Measurements from ENCODE around the gene LARGE1.

DNA sequence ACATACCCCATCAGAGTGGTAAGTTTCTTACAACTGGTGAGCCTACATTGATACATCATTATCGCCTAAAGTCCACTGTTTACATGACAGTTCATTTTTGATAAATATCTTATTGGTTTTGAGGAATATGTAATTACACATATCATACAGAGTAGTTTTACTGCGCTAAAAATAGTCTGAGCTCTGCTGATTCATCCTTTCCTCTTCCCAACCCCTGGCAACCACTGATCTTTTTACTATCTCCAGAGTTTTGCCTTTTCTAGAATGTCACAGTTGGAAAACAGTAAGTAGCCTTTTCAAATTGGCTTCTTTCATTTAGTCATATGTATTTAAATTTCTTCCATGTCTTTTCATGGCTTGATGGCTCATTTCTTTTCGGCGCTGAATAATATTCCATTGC is 112.8 kb downstream of the LARGE1 start:
- TF ChIP-seq, protein P1, sequence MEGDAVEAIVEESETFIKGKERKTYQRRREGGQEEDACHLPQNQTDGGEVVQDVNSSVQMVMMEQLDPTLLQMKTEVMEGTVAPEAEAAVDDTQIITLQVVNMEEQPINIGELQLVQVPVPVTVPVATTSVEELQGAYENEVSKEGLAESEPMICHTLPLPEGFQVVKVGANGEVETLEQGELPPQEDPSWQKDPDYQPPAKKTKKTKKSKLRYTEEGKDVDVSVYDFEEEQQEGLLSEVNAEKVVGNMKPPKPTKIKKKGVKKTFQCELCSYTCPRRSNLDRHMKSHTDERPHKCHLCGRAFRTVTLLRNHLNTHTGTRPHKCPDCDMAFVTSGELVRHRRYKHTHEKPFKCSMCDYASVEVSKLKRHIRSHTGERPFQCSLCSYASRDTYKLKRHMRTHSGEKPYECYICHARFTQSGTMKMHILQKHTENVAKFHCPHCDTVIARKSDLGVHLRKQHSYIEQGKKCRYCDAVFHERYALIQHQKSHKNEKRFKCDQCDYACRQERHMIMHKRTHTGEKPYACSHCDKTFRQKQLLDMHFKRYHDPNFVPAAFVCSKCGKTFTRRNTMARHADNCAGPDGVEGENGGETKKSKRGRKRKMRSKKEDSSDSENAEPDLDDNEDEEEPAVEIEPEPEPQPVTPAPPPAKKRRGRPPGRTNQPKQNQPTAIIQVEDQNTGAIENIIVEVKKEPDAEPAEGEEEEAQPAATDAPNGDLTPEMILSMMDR (IDR thresholded peaks at IDR 0.05) = no peak
- TF ChIP-seq POLR2AphosphoS5 (IDR thresholded peaks at IDR 0.05; ENCODE audit: low read depth, low read length) = no peak
- no peak for TF ChIP-seq TCF7L2 (IDR thresholded peaks at IDR 0.05; ENCODE audit: low read depth, low read length)
- no peak for TF ChIP-seq SIN3A (IDR thresholded peaks at IDR 0.05; ENCODE audit: borderline replicate concordance, insufficient read depth, low read depth, low read length)
- TF ChIP-seq REST (IDR thresholded peaks at IDR 0.05; ENCODE audit: insufficient read depth in 1 of 2, low read depth in 2 of 2, low read length in 1 of 2) = no peak

Data from Panc1 (cell line).